Pons (tissue), 1 donor: ENCODE measurements around the gene CD47.

Experiments
- DNase-seq: peaks from one replicate; pipeline ENCODE4 v3.0.0-alpha.2; 2016; ENCODE audit warnings: low spot score

CD47 gene

DNA sequence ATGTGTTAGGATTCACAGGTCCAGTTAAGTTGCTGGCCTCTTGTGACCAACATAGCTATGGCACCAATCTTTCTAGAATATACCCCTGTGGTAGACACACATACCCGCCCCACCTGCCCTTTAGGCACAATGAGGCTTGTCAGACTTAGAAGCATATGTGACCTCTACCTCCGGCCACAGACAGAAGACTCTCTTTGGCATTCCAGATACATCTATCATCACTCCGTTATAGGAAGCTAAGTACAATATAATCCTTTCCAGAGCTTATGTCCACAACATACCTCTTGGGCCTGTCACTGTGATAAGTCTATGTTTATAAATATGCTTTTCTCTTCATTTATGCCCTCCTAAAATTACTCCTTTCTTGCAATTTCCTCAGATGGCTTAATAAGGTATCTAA is 39.8 kb downstream of the CD47 start:
- DNase-seq: no peak

DNA sequence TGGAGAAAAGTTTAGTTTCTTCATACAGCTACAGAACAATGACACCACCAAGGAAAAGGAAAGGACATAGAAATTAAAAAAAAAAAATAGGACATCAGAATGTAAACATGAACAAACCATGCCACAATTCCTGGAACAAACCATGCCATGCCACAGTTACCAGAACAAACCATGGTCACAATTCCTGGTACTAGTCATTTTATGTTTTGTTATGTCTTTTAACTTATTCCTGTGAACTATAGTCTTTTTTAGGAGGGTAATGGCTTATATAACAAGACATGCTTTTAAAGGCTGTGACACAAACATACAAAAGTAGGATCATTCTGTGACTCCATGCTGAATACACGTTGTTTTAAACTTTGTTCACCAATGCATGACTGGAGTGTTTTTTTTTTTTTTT is 42.8 kb downstream of the CD47 start:
- DNase-seq: no peak

DNA sequence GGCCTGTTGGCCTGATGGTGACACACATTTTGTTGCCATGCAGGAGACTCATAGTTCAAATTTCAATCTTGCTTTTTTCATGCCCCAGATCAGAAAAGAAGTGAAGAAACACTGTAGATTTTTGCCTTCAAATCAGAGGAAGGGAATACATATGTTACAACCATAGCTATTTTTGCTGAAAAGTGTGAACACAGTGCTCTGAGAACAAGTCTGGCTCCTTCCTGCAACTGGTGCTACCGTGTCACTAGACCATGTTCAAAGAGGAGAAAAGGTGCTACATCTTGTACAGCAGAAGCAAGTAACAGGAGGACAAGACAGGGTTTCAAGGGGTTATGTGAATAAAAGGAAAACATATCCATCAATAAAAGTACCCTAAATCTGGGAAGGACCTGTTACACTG is 44.6 kb downstream of the CD47 start:
- DNase-seq: no peak

DNA sequence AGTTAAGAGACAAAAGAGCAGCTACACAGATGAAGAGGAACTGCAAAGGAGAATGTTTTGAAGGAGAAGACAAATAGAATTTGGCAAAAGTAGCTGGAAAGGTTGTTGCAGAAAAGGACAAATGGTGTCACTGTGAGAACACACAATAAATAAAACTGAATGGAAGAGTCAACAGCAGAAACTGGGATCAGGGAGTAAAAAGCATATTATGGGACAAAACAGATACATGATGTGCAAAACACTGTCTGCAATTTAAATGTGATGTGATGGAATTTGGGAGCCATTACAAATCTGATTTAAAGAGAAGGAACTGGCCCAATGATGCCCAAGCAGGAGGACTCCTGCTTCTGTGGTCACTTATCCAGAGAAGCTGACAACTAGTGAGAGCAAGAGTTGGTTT is 46.1 kb downstream of the CD47 start:
- peak; percentile 74 for DNase-seq

DNA sequence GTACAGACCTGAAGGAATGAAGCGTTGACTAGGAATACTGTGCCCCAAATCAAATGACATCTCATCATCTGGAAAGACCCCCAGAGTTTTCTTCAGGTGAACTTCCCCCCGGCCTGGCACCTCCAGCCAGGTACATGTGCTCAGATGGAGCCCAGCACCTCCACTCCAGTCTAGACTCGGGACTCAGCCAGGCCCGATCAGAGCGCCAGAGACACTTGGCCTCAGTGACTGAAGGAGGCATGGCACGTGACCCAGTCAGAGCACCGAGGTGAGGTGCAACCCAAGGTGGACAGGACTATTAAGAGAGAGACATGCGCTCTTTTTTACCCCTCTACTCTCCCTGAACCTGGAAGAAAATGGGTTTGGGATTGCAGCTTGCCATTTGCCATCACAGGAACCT is 48.5 kb downstream of the CD47 start:
- DNase-seq: no peak

DNA sequence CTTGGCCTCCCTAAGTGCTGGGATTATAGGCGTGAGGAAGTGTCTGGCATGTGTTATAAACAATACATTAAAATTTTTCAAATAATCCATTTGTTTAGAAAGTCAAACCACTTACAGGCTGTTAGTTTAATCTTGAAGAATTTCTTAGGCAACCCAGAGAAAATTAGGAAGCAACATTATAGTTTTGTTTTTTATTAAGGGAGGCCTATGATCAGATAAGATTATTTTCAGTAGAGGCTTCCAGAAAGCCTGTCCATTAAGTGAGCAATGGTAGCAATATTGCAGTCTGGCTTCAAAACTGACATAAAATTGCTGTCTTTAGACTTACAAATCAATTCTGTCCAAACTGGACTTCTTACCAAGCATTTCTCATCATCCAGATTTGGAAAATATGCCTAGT is 49.6 kb downstream of the CD47 start:
- DNase-seq: no peak

DNA sequence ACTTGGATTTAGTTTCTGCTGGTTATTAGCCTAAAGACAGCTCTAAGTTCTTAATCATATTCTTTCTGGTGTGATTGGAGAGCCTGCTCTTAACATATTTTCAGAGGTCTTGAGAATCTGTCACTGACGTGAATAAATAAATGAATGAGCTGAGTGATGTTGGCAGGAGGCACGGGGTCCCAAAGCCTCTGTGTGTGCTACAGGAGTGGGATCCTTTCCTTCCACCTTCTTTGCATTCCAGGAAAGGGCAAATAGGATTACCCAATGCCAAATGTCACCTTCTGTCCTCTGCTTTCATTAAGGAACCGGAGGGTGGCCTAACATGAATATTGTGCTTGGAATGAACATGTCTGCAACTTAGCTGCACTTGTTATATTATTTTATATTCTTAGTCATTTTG is 53.1 kb downstream of the CD47 start:
- no peak for DNase-seq

DNA sequence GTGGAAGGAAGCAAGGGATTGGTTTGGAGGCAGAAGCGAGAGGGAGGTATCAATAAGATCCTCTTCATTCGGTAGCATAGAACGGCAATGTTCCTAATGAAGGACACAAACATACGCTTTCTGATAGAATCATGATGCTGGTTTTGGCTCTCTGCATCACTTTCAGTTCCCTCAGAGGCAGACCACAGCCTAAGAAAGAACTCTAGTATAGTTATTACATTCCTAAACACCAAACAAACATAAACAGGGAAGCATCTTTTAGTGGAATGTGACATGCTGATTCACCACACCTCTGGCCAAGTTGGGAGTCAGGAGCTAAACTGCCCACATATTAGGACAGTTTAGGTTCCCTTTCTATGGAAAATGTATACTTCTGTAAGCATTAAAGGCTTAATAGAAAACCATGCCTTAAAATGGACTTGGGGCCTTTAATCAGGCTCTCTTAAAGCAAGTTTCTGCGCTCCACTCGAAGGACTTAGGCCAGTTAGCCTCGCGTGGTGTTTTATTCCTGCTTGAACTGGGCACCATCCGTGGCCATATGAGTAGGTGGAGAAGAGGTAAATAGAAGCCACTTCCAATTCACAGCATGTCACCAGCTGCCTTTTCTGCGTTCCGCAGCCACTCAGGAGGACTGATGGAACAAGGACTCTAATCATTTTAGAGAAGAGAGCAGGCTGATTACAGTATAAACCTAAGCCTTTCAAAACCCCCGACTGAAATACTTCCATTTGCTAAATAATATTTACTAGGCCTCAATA is 53.7 kb downstream of the CD47 start:
- DNase-seq: peak; percentile 41

DNA sequence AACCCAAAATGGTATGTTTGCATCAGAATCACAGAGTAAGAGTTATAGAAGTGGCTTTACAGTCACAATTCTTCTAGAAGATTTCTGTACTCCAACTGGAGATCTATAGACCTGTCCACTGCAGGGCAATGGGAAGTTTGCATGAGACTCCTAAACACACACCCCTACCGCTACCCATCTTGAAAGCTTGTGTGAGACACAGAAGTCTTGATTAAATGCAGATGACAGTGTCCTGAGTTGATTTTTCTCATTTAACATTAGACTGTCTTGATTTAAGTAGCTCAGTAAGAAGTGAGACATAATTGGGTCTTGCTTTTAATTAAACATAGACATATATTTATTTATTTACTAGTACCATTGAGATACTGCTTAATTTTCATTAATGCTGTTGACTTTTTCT is 54.4 kb downstream of the CD47 start:
- DNase-seq: no peak

DNA sequence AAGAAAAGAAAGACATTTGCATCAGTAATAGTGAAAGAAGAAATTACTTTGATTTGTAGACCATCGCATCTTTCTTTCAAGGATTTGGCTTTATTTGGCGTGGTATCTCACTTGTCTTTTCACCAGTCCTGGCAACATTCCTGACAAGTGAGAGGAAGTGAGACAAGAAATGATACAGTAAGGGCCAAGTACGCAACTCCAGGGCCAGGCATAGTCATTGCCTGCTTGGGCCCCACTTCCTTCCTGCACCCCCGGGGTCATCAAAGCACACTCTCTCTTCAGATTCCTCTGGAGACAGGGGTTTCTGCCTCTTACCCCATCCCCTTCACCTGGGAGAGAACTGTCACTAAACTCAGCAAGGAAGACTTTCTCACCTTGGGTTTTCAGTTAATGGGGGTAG is 55.1 kb downstream of the CD47 start:
- peak; percentile 36 for DNase-seq

DNA sequence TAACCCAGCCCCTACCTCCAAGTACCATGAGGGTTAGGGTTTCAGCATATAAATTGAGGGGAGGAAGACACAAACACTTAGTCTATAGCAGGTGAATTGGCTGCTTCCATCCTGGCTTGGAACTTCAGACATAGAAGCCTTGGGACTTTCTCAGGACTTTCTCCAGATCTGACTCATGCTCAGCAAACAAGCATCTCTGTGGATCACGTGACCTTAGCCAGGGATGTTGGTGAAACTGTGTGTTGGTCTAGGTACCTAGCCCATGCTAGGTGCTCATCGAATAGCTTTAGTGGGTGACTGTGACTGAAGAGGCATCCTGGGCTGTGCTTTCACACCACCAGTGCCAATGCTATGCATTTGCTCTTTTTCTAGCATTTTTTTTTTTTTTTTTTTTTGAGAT is 58.9 kb downstream of the CD47 start:
- no peak for DNase-seq

DNA sequence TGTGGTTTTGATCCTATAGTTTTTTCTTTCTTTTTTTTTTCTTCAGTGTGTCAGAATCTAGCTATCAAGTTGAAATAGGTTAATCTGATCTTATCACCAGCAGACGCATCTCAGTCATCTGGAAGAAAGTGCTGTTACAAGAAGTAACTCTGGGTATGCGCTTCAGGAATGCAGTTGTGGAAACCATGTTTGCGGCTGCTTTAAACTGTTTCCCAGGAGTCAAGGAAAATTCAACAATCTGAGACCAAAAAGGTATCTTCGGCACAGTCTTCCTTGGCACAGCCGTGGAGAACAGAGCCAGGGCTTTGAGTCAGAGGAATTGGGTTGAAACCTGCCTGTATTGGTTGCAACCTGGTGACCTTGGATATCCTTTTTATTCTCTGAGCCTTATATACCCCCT is 59.9 kb downstream of the CD47 start:
- DNase-seq: no peak

DNA sequence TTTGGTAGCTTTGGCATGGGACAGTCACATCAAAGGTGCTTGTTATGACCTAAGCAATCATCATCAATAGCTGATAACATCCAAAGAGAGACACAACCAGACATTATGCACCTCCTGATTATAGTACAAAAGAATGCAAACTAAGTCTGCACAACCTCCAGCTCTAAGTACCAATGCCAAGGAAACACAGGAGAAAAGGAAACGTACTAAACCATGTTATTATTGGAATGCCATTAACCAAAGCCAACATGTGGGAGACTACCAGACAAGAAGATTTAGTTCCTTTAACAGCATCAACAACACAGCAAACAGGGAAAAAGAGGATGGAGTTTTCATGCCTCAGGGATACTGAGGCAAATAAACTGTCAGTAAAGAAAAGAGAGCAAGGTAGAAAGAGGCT is 61.4 kb downstream of the CD47 start:
- DNase-seq: no peak

DNA sequence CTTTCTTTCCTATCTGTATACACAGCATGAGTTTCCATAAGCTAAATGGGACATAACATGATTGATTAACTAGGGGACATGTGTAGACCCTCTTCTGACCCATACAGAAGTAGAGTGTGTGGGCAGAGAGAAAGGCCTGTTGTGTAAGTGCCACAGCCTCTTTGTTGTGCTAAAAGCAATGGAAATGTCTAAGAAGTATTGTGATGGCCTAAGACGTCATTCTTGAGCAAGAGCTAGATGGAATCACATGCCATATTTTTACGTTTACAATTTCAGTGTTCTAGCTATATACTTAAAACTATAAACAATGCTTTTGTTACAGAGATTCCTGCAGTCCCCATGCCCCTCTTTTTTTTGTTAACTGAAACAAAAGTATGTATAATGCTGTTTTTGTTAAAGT is 61.9 kb downstream of the CD47 start:
- DNase-seq: no peak

DNA sequence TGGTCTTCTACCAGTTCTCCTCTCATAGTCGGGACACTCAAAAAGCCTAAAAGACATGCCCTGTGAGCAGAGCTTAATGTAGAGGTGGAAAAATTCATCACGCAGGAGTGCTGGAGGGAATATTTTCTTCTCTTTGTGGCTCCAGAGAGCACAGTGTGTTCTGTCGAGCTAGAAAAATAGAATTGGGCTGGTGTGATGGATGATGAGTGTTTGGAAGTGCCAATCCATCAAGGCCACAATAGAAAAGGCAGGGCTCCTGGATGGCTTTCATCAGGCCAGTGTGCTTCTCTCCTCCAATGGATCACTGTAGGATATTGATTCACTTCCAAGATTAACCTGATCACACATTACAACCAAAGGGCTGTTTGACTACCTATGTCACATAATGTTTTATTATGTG is 65.7 kb downstream of the CD47 start:
- no peak for DNase-seq

DNA sequence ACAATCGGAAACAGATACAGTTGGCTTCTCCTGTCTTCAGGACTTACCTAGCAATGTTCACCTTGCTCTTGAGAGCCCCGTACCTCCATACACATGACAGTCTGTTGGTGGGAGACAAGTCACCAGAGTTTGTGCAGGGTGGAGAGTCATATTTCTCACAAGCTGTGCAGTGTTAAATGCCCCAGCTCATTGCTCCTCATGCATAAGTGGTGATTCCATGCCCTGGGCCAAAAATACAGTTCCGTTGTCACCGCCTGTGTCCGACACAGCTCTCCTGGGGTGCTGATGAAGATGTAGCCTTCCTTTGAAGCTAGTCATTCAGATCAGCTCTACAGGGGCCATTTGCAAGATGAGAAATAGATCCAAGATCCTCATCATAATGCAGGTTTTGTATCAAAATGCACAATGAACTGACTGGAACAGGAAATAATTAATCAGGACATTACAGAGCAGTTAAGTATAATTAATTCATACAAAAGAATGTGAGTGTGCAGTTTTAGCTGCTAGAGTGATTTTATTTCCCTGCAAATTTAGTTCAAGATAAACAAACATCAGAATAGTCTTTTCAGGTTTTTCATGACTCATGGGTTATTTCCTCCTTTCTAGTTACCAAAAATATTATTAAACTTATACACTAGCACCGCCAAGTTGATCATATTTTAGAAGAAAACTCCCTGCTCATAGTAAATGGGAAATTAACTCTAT is 66.5 kb downstream of the CD47 start:
- no peak for DNase-seq

DNA sequence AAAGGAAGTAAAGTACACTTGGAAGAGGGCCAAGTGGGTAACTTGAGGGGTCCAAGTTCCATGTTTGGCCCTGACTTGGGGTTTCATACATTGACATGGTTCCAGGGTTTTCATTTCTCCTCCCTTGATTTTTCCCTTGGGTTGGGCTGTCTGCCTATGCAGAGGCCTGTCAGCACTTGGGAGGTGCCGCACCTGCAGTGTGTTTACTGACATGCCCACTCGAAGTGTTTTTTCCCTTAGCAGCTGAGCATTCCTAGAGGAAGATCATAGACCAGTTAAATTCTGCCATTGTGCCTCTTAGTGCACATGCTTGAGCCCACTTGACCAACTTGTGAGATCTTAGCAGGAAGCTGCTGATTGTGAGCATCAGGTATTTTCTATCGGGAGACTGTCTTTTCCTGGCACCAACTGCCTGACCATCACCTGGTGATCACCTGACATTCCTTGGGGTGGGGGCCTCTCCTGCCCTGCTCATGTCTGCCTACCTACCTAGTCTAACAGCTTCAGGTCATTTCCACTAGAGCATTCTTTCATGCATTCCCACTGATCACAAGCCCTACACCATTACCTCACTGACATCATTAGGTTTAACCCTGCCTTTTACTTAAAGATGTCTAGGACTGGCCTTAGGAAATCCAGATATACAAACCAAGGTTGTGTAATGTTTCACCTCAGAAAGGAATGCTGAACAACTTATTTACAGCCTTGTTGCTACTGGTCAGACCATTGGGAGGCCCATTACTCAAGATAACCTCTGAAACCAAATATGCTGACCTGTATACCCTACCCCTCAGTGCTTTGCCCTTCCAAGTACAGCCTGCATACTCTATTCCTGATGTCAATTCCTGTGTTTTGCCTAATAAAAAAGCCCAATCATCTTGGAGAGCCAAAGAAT is 68.3 kb downstream of the CD47 start:
- DNase-seq: no peak

DNA sequence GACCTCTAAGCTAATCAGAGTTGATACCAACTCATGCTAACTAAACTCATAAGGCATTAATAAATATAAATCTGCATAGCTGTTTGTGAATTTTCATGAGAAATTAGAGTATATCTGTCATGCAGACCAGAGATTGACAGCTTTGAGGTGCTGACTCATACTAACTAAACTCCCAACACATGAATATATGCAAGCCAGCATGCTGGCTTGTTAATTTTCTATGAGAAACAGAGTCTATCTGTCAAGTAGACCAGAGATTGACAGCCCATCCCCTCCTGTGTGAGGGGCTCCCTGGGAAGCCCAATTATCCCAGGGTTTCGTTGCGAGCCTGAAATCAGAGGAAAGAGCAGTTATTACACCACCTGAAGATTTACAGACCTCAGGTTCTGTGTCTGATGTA is 69.3 kb downstream of the CD47 start:
- DNase-seq: no peak

DNA sequence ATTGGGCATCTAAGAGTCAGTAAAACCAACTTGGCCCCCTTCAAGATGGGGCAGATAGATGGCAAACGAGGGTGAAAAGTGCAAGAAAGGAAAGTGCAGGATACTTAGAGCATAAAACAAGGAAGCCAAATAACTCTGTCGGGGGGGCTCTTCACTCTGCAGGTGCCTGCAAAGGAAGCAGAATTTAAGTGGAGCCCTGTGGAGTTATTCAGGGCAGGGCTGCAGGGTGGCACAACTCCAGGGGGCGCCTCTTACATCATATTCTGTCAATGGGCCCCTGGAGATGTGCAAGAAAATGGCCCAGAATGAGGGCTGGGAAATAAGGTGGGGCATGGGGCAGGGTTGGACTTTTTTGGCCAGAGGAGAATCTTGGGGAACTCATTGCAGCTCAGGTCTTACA is 69.7 kb downstream of the CD47 start:
- no peak for DNase-seq

DNA sequence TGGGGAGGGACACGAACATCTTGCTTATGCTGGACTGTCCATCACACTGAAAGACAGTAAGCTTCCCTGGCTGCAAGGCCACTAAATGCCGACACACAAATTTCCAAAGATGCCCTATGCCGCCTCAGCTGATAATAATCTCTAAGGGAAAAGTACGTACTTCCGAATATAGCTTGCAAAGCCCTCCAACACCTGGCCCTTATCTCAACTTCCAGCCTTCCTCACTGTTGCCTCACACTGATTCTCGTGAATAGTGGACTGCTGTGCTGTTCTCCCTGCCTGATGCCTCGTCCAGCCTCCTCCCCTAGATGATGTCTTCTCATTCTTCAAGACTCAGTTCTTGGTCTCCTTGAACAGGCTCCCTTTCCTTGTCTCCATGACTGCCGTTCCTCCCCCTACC is 72.3 kb downstream of the CD47 start:
- DNase-seq: no peak

DNA sequence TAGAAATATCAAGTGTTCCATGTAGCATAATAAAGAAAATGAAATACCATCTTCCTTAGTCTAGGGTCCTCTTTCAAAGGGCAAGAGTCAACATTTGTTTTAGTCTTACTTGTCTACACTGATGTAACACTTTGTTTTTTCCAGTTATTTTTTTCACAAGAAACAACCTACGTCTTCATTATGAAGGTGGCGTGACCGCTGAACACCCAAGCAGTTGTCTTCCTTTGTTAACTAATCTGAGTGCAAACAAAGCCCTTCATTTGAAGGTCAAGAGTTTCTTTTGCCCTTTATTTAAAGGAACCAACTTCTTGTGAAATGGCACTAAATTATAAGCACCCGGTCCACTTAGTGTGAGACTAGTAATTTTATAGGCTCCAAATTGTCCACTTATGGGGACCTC is 73.2 kb downstream of the CD47 start:
- DNase-seq: no peak

DNA sequence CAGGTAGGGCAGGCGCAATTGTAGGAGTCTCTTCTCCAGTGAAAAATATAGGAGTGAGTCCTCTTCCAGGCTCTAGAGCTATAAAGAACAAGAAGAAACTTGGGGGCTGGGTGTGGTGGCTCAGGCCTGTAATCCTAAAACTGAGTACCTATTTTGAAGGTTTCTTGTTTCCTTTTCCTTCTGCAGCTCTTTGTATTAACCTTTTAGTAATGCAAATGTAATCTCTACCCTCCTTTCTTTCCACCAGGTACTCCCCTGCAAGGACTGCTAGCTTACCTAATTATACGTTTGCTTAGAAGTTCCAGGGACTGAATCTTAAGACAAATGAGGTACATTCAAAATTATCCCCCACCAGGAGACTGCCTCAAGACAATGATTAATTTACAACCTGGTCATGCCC is 75.9 kb downstream of the CD47 start:
- no peak for DNase-seq
